Endothelial cell of umbilical vein (primary cell): Measurements from ENCODE around the gene KIRREL2. TPM values are rescaled to one million over a fixed set of nuclear protein-coding genes. Genes with fewer than 3 reads are reported as not detected.

Experiments
- BruUV-seq: library from RNA; stranded (reverse); fragments of 400-500 nt; replicated peaks from 2 replicates; lab custom pipeline; 2021; lab: Mats Ljungman, UMichigan
- CTCF ChIA-PET: fragments of 300-600, 350-600 bp; sonication (Branson Sonifier 250); formaldehyde crosslinking; loops from one replicate; lab custom pipeline; 2021; ENCODE audit warnings: antibody characterized with exemption, inconsistent platforms; lab: Charles Lee
- POLR2A ChIA-PET: fragments of 300-600, 350-600 bp; sonication (Branson Sonifier 250); formaldehyde crosslinking; loops from one replicate; lab custom pipeline; 2021; ENCODE audit warnings: antibody characterized with exemption, inconsistent platforms; lab: Charles Lee
- DNase-seq: peaks from one replicate; pipeline ENCODE4 v3.0.0-alpha.2; 2011; ENCODE audit warnings: low read depth, low spot score
- FAIRE-seq: peaks from 2 replicates; lab custom pipeline; 2011; peaks lifted over from hg19 to GRCh38; lab: Jason Lieb, UNC
- H2AFZ ChIP-seq: 2 replicates; pipeline ENCODE4 v1.6.0; 2012; ENCODE audit warnings: low read depth, low read length, control low read depth, inconsistent platforms
- H3K27ac ChIP-seq: 2 replicates; pipeline ENCODE4 v1.5.1; 2011; ENCODE audit warnings: low read depth, mild to moderate bottlenecking, control low read depth, low read length, moderate library complexity; ENCODE audit not compliant: insufficient read depth
- H3K27me3 ChIP-seq, 2 experiments: 2 replicates each; pipeline versions ENCODE4 v1.6.0 to v1.6.1; 2011; ENCODE audit warnings: low read length in 2 of 2, mixed read lengths in 1 of 2; ENCODE audit not compliant: control insufficient read depth in 2 of 2, insufficient read depth in 2 of 2
- H3K36me3 ChIP-seq, 2 experiments: 2 replicates in 1 of 2; 3 replicates in 1 of 2; pipeline ENCODE4 v1.5.1; 2011; ENCODE audit warnings: low read length in 2 of 2, mild to moderate bottlenecking in 1 of 2, moderate library complexity in 1 of 2; ENCODE audit not compliant: control insufficient read depth in 2 of 2, insufficient read depth in 2 of 2; ENCODE audit errors: extremely low read depth in 1 of 2
- H3K4me1 ChIP-seq: 3 replicates; pipeline ENCODE4 v1.5.1; 2011; ENCODE audit warnings: mild to moderate bottlenecking, low read length; ENCODE audit not compliant: control insufficient read depth, insufficient read depth; ENCODE audit errors: extremely low read depth
- H3K4me2 ChIP-seq: 2 replicates; pipeline ENCODE4 v1.6.1; 2011; ENCODE audit warnings: low read length, control low read depth, mixed read lengths; ENCODE audit not compliant: insufficient read depth
- H3K4me3 ChIP-seq, 3 experiments: fragments of 200-600 bp in 1 of 3; sonication (generic), shearing (Covaris generic) in 1 of 3; replicated peaks in 1 of 3; 2 replicates each; pipeline ENCODE4 v1.5.1; 2011 to 2016; ENCODE audit warnings: control low read depth in 3 of 3, low read length in 3 of 3, mild to moderate bottlenecking in 2 of 3, inconsistent platforms in 1 of 3, low read depth in 1 of 3, moderate library complexity in 1 of 3; ENCODE audit not compliant: insufficient read depth in 1 of 3
- H3K79me2 ChIP-seq: 2 replicates; pipeline ENCODE4 v1.6.0; 2012; ENCODE audit warnings: low read length, inconsistent platforms; ENCODE audit not compliant: control insufficient read depth, insufficient read depth
- H3K9ac ChIP-seq: replicated peaks from 2 replicates; pipeline ENCODE3; 2011; ENCODE audit warnings: low read length, control low read depth; ENCODE audit not compliant: insufficient read depth; ENCODE audit errors: extremely low read depth
- H3K9me1 ChIP-seq: replicated peaks from 3 replicates; pipeline ENCODE4 v1.6.0; 2011; ENCODE audit warnings: mild to moderate bottlenecking, low read length; ENCODE audit not compliant: control insufficient read depth, insufficient read depth; ENCODE audit errors: extremely low read depth
- H3K9me3 ChIP-seq: replicated peaks from 2 replicates; pipeline ENCODE4 v1.5.1; 2012; ENCODE audit warnings: low read length, inconsistent platforms; ENCODE audit not compliant: control insufficient read depth, insufficient read depth
- H4K20me1 ChIP-seq: replicated peaks from 2 replicates; pipeline ENCODE3; 2011; ENCODE audit warnings: mild to moderate bottlenecking, low read length; ENCODE audit not compliant: control insufficient read depth, insufficient read depth; ENCODE audit errors: extremely low read depth
- JUN ChIP-seq: IDR thresholded peaks from 2 replicates; pipeline ENCODE4 v1.6.1; 2011; ENCODE audit warnings: borderline replicate concordance, low read depth; ENCODE audit not compliant: insufficient read length, insufficient read depth
- MAX ChIP-seq: IDR thresholded peaks from 2 replicates; pipeline ENCODE4 v1.6.1; 2011; ENCODE audit not compliant: insufficient read depth, insufficient read length
- POLR2AphosphoS5 ChIP-seq: IDR thresholded peaks from 2 replicates; pipeline ENCODE4 v1.6.1; 2012; ENCODE audit warnings: low read depth, mild to moderate bottlenecking, control low read depth, low read length, moderate library complexity; ENCODE audit not compliant: insufficient read depth
- dilution Hi-C: fragments of 300-500 bp; cut with MboI; formaldehyde crosslinking; loops from one replicate; pipeline ENCODE4 v1.15.0; 2019; ENCODE audit warnings: low sequenced_read_pairs; ENCODE audit not compliant: extremely low pct_ligation_motif_present
- intact Hi-C: fragments of 100-400 bp; cut with micrococcal nuclease; formaldehyde crosslinking; loops from one replicate; pipeline ENCODE4 v1.10.0; 2022
- polyA plus RNA-seq, 4 experiments: library from polyadenylated mRNA; depleted of rRNA in 3 of 4; stranded (reverse) in 3 of 4; unstranded in 1 of 4; fragments of >200 nt; gene quantifications; 2 replicates each; pipeline versions ENCODE4 v1.2.1 to v1.2.3, GENCODE V29; 2011 to 2012; ENCODE audit warnings: missing spikeins in 1 of 4
- total RNA-seq: library from RNA; stranded (reverse); gene quantifications from 2 replicates; pipeline ENCODE4 v1.2.3, GENCODE V29; 2021

Gene KIRREL2
- total and polyA plus RNA-seq, 2 donors (not counting 3 experiments of a cell fraction or from before 2014, with no cell fraction given) = not detected

- no TSS peak for BruUV-seq
- CTCF ChIA-PET = interaction anchor here (1.1 kb wide), 1 partner anchor 9 kb away, joined by 4 read pairs; no protein-coding TSS in a partner anchor
Measured at GRCh38 chr19:35807633-35808032, 49.1 kb upstream of the KIRREL2 start.

GRCh38 chr19:35811317-35812219 lies 45.1 kb upstream of the KIRREL2 start:
- Histone ChIP-seq H3K4me2 (no peak overlapping the region), H3K27me3 (peaks cover 0 to 1% of the 10 kb centered on the region in 2 experiments), H4K20me1 (no peaks in the 10 kb centered on the region), H3K9me1 (no peaks in the 10 kb centered on the region), H3K9ac (no peak overlapping the region), H3K36me3 (no peaks in the 10 kb centered on the region), H3K27ac (no peak overlapping the region), H2AFZ (no peak overlapping the region), H3K4me1 (no peaks in the 10 kb centered on the region), H3K79me2 (no peaks in the 10 kb centered on the region), H3K4me3 (no peak overlapping the region), H3K9me3 (no peaks in the 10 kb centered on the region)
- POLR2A ChIA-PET = no interaction called here
- intact Hi-C loops (no loop called here), dilution Hi-C loops (no loop called here)
- BruUV-seq = no TSS peak
- FAIRE-seq (no peak), DNase-seq (no peak)
- no peak for TF ChIP-seq JUN
- CTCF ChIA-PET = no interaction called here

More at GRCh38 chr19:35807633-35808032, 49.1 kb upstream of the KIRREL2 start:
- TF ChIP-seq MAX (no peak), POLR2AphosphoS5 (no peak), JUN (no peak)
- no peaks in the 10 kb centered on the region for H3K36me3 ChIP-seq
- POLR2A ChIA-PET = no interaction called here
- H3K4me1 ChIP-seq = no peaks in the 10 kb centered on the region
- no peaks in the 10 kb centered on the region for H3K9me3 ChIP-seq
- H3K9ac ChIP-seq = no peak overlapping the region
- dilution Hi-C loops = no loop called here
- intact Hi-C loops = no loop called here
- peaks cover 2 to 3% of the 10 kb centered on the region in 2 experiments for H3K27me3 ChIP-seq
- FAIRE-seq (no peak), DNase-seq (no peak)
- no peaks in the 10 kb centered on the region for H3K9me1 ChIP-seq
- no peaks in the 10 kb centered on the region for H3K79me2 ChIP-seq
- no peak overlapping the region for H3K4me2 ChIP-seq
- H2AFZ ChIP-seq = no peak overlapping the region
- no peak overlapping the region for H3K27ac ChIP-seq
- no peak overlapping the region for H3K4me3 ChIP-seq
- H4K20me1 ChIP-seq = no peaks in the 10 kb centered on the region
